ENCODE data around the gene ECI1. TPM values are rescaled to one million over a fixed set of nuclear protein-coding genes. Genes with fewer than 3 reads are reported as not detected.
"Not testable (repeated sequence)": the region's sequence is repeated elsewhere in the genome, so short reads cannot be mapped to it uniquely, and the experiment has no call there.

The ECI1 gene
- total RNA-seq, 1 donor from 2014 or later: 36.5 TPM

GRCh38 chr16:2206420-2206779, 45.0 kb downstream of the ECI1 start:
- peaks cover 11% of the 10 kb centered on the region for H3K27me3 Mint-ChIP-seq (ENCODE audit: insufficient read depth)
- H3K4me3 Mint-ChIP-seq: peak overlapping the region; percentile 86
- H3K4me1 Mint-ChIP-seq (ENCODE audit: low read depth): peaks cover 22% of the 10 kb centered on the region
- DNase-seq (ENCODE audit: low spot score): no peak
- peak overlapping the region; percentile 68 for H3K27ac Mint-ChIP-seq
- intact Hi-C loops (cut with micrococcal nuclease): no loop called here
- H3K36me3 Mint-ChIP-seq (ENCODE audit: low read depth): peaks cover 11% of the 10 kb centered on the region
- H3K9me3 Mint-ChIP-seq: no peaks in the 10 kb centered on the region

GRCh38 chr16:2205967-2206313, 45.4 kb downstream of the ECI1 start:
- H3K36me3 Mint-ChIP-seq (ENCODE audit: low read depth): peaks cover 11% of the 10 kb centered on the region
- H3K4me1 Mint-ChIP-seq (ENCODE audit: low read depth): peaks cover 22% of the 10 kb centered on the region
- H3K4me3 Mint-ChIP-seq: peak overlapping the region; percentile 86
- no peaks in the 10 kb centered on the region for H3K9me3 Mint-ChIP-seq
- intact Hi-C loops (cut with micrococcal nuclease): loop anchor here (1.0 kb wide), 7 partner anchors 9 to 476 kb away; partner anchors contain the start of genes E4F1, ECI1, KCTD5 and NTHL1
- peaks cover 11% of the 10 kb centered on the region for H3K27me3 Mint-ChIP-seq (ENCODE audit: insufficient read depth)
- no peak for DNase-seq (ENCODE audit: low spot score)
- H3K27ac Mint-ChIP-seq: peak overlapping the region; percentile 67

- peaks cover 22% of the 10 kb centered on the region for H3K4me1 Mint-ChIP-seq (ENCODE audit: low read depth)
- intact Hi-C loops (cut with micrococcal nuclease): loop anchor here (1.0 kb wide), 7 partner anchors 10 to 477 kb away; partner anchors contain the start of genes E4F1, ECI1, KCTD5 and NTHL1
- H3K27me3 Mint-ChIP-seq (ENCODE audit: insufficient read depth): peaks cover 13% of the 10 kb centered on the region
- DNase-seq (ENCODE audit: low spot score): peak; percentile 90
- no peaks in the 10 kb centered on the region for H3K9me3 Mint-ChIP-seq
- peak within 1 kb of the TSS; percentile 68 for H3K27ac Mint-ChIP-seq
- H3K36me3 Mint-ChIP-seq (ENCODE audit: low read depth): peaks cover 11% of the 10 kb centered on the region
- peak within 1 kb of the TSS; percentile 86 for H3K4me3 Mint-ChIP-seq
These were observed 46.1 kb downstream of the ECI1 start, which contains the start of gene MLST8 for GRCh38 chr16:2205104-2205966. Gene MLST8, plus strand, starts transcription at chr16:2205454. Its CDS starts 632 bp downstream, at chr16:2206086.

GRCh38 chr16:2204416-2205103, 46.8 kb downstream of the ECI1 start:
- Mint-ChIP-seq H3K27ac (peak overlapping the region; percentile 55), H3K4me1 (ENCODE audit: low read depth) (peaks cover 22% of the 10 kb centered on the region), H3K4me3 (peak overlapping the region; percentile 76), H3K9me3 (no peaks in the 10 kb centered on the region), H3K36me3 (ENCODE audit: low read depth) (peaks cover 11% of the 10 kb centered on the region), H3K27me3 (ENCODE audit: insufficient read depth) (peaks cover 13% of the 10 kb centered on the region)
- no peak for DNase-seq (ENCODE audit: low spot score)
- intact Hi-C loops (cut with micrococcal nuclease): loop anchor here (1.0 kb wide), 7 partner anchors 11 to 478 kb away; partner anchors contain the start of genes E4F1, ECI1, KCTD5 and NTHL1

GRCh38 chr16:2203119-2203688, 48.2 kb downstream of the ECI1 start:
- intact Hi-C loops (cut with micrococcal nuclease); DNase-seq (ENCODE audit: low spot score); H3K36me3 Mint-ChIP-seq (ENCODE audit: low read depth); H3K9me3 Mint-ChIP-seq: not testable (repeated sequence)
- Mint-ChIP-seq H3K4me1 (ENCODE audit: low read depth) (peaks cover 22% of the 10 kb centered on the region), H3K27me3 (ENCODE audit: insufficient read depth) (peaks cover 19% of the 10 kb centered on the region), H3K27ac (peak overlapping the region; percentile 53), H3K4me3 (peak overlapping the region; percentile 76)

GRCh38 chr16:2200313-2200712, 51.1 kb downstream of the ECI1 start:
- no peaks in the 10 kb centered on the region for H3K36me3 Mint-ChIP-seq (ENCODE audit: low read depth)
- peaks cover 29% of the 10 kb centered on the region for H3K27me3 Mint-ChIP-seq (ENCODE audit: insufficient read depth)
- intact Hi-C loops (cut with micrococcal nuclease): no loop called here
- H3K27ac Mint-ChIP-seq: no peak overlapping the region
- peaks cover 11% of the 10 kb centered on the region for H3K4me1 Mint-ChIP-seq (ENCODE audit: low read depth)
- DNase-seq (ENCODE audit: low spot score): no peak
- no peaks in the 10 kb centered on the region for H3K9me3 Mint-ChIP-seq
- no peak overlapping the region for H3K4me3 Mint-ChIP-seq

GRCh38 chr16:2199621-2200139, 51.7 kb downstream of the ECI1 start:
- intact Hi-C loops (cut with micrococcal nuclease): loop anchor here (5.0 to 10.0 kb wide), 2 partner anchors 177 to 225 kb away; partner anchors contain the start of gene CCNF
- no peak overlapping the region for H3K4me3 Mint-ChIP-seq
- no peaks in the 10 kb centered on the region for H3K36me3 Mint-ChIP-seq (ENCODE audit: low read depth)
- H3K27me3 Mint-ChIP-seq (ENCODE audit: insufficient read depth): peaks cover 34% of the 10 kb centered on the region
- no peak overlapping the region for H3K27ac Mint-ChIP-seq
- no peak for DNase-seq (ENCODE audit: low spot score)
- H3K4me1 Mint-ChIP-seq (ENCODE audit: low read depth): peaks cover 10% of the 10 kb centered on the region
- H3K9me3 Mint-ChIP-seq: no peaks in the 10 kb centered on the region

- no peak overlapping the region for H3K4me3 Mint-ChIP-seq
- H3K9me3 Mint-ChIP-seq: no peaks in the 10 kb centered on the region
- peaks cover 35% of the 10 kb centered on the region for H3K27me3 Mint-ChIP-seq (ENCODE audit: insufficient read depth)
- no peak for DNase-seq (ENCODE audit: low spot score)
- H3K4me1 Mint-ChIP-seq (ENCODE audit: low read depth): peaks cover 4% of the 10 kb centered on the region
- no peaks in the 10 kb centered on the region for H3K36me3 Mint-ChIP-seq (ENCODE audit: low read depth)
- intact Hi-C loops (cut with micrococcal nuclease): loop anchor here (5.0 to 10.0 kb wide), 2 partner anchors 177 to 226 kb away; partner anchors contain the start of gene CCNF
- H3K27ac Mint-ChIP-seq: no peak overlapping the region
These were observed 52.3 kb downstream of the ECI1 start for GRCh38 chr16:2199095-2199494.

GRCh38 chr16:2198283-2198682, 53.1 kb downstream of the ECI1 start:
- intact Hi-C loops (cut with micrococcal nuclease): loop anchor here (5.0 to 10.0 kb wide), 2 partner anchors 176 to 227 kb away; partner anchors contain the start of gene CCNF
- Mint-ChIP-seq H3K4me1 (ENCODE audit: low read depth) (no peaks in the 10 kb centered on the region), H3K9me3 (no peaks in the 10 kb centered on the region), H3K4me3 (peak overlapping the region; percentile 64), H3K27ac (no peak overlapping the region), H3K36me3 (ENCODE audit: low read depth) (no peaks in the 10 kb centered on the region), H3K27me3 (ENCODE audit: insufficient read depth) (peaks cover 36% of the 10 kb centered on the region)
- no peak for DNase-seq (ENCODE audit: low spot score)

GRCh38 chr16:2197765-2198164, 53.6 kb downstream of the ECI1 start:
- Mint-ChIP-seq H3K27ac (no peak overlapping the region), H3K9me3 (no peaks in the 10 kb centered on the region), H3K27me3 (ENCODE audit: insufficient read depth) (peaks cover 36% of the 10 kb centered on the region), H3K4me3 (peak overlapping the region; percentile 64), H3K4me1 (ENCODE audit: low read depth) (no peaks in the 10 kb centered on the region), H3K36me3 (ENCODE audit: low read depth) (no peaks in the 10 kb centered on the region)
- no peak for DNase-seq (ENCODE audit: low spot score)
- intact Hi-C loops (cut with micrococcal nuclease): loop anchor here (5.0 to 10.0 kb wide), 2 partner anchors 175 to 227 kb away; partner anchors contain the start of gene CCNF

- intact Hi-C loops (cut with micrococcal nuclease): loop anchor here (5.0 to 10.0 kb wide), 2 partner anchors 175 to 228 kb away; partner anchors contain the start of gene CCNF
- Mint-ChIP-seq H3K9me3 (no peaks in the 10 kb centered on the region), H3K27me3 (ENCODE audit: insufficient read depth) (peaks cover 39% of the 10 kb centered on the region), H3K36me3 (ENCODE audit: low read depth) (no peaks in the 10 kb centered on the region), H3K4me3 (peak overlapping the region; percentile 49), H3K27ac (no peak overlapping the region), H3K4me1 (ENCODE audit: low read depth) (no peaks in the 10 kb centered on the region)
- no peak for DNase-seq (ENCODE audit: low spot score)
These were observed 54.3 kb downstream of the ECI1 start for GRCh38 chr16:2196981-2197511.
